Choroid plexus epithelial cell (primary cell): ENCODE results near the gene CFTR.

Source experiments
- DNase-seq: peaks from one replicate; pipeline ENCODE4 v3.0.0-alpha.2; 2010; ENCODE audit warnings: low read depth
- H3K4me3 ChIP-seq: 2 replicates; pipeline ENCODE4 v1.5.1; 2011; ENCODE audit warnings: low read depth, mild to moderate bottlenecking, control low read depth, low read length, moderate library complexity
- CTCF ChIP-seq: conservative IDR thresholded peaks from 2 replicates; pipeline ENCODE4 v1.5.1; 2011; ENCODE audit warnings: low read depth, mild to moderate bottlenecking, control low read depth, inconsistent platforms, low read length, moderate library complexity

CFTR gene

GRCh38 chr7:117610396-117610795 lies 130.6 kb downstream of the CFTR start:
- no peak for TF ChIP-seq CTCF
- DNase-seq, result no peak
- no peak overlapping the region for H3K4me3 ChIP-seq

GRCh38 chr7:117612637-117613036 lies 132.8 kb downstream of the CFTR start:
- DNase-seq, result no peak
- TF ChIP-seq CTCF, result no peak
- no peak overlapping the region for H3K4me3 ChIP-seq

- TF ChIP-seq CTCF, result no peak
- no peak overlapping the region for H3K4me3 ChIP-seq
- DNase-seq, result no peak
Observed at GRCh38 chr7:117616694-117617093, 136.9 kb downstream of the CFTR start.

- no peak for TF ChIP-seq CTCF
- DNase-seq, result no peak
- H3K4me3 ChIP-seq, result no peak overlapping the region
Observed at GRCh38 chr7:117619681-117620080, 139.9 kb downstream of the CFTR start.

- no peak for TF ChIP-seq CTCF
- no peak for DNase-seq
- H3K4me3 ChIP-seq, result no peak overlapping the region
Observed at GRCh38 chr7:117621075-117621618, 141.3 kb downstream of the CFTR start.

GRCh38 chr7:117623606-117624005 lies 143.8 kb downstream of the CFTR start:
- no peak for TF ChIP-seq CTCF
- H3K4me3 ChIP-seq, result no peak overlapping the region
- DNase-seq, result no peak

- no peak for TF ChIP-seq CTCF
- no peak overlapping the region for H3K4me3 ChIP-seq
- DNase-seq, result no peak
Observed at GRCh38 chr7:117630501-117630900, 150.7 kb downstream of the CFTR start.
